ENCODE measurements around the gene NHEJ1. TPM values are rescaled to one million over a fixed set of nuclear protein-coding genes. Genes with fewer than 3 reads are reported as not detected.
A peak's percentile ranks its signal among the peaks of the same experiment; 100 is the strongest.

NHEJ1 gene
- total and polyA plus RNA-seq, 2 of the 13 experiments (the other 11 are each of a cell fraction or from before 2014, with no cell fraction given) = 30.0 to 30.7 TPM

DNA sequence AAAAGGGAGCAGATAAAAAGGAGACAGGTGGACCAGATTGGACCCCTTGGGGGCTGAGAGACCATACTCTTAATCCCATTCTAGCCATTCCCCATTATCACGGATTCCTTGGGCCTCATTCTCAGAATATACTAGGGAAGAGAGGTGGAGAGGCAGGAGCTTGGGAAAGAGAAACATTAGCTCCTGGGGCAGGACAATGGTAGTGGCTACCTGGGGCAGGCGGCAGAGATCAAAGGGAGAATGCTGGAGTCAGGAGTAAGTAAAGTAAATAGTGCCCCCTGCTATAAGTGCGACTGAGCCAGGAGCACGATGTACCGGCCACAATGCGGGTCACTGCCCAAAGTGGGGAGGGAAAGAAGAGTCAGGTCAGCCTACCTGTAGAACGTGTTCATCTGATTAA, 79.5 kb downstream of the NHEJ1 start (continued):
- TF ChIP-seq ZNF547 (CRISPR knock-in tag; IDR thresholded peaks at IDR 0.05) (peak; percentile 34; the same call in 1 of the 2 replicates), ZNF558 (CRISPR knock-in tag; IDR thresholded peaks at IDR 0.05; ENCODE audit: borderline replicate concordance) (no peak), MYC (CRISPR knock-in tag; IDR thresholded peaks at IDR 0.05; ENCODE audit: borderline replicate concordance) (peak; percentile 52; the same call in 1 of the 2 replicates), ZNF501 (CRISPR knock-in tag; IDR thresholded peaks at IDR 0.05) (0 out of 2 replicates have a peak, but pooled peaks have one; percentile 26), AKAP8 (CRISPR knock-in tag; IDR thresholded peaks at IDR 0.05) (no peak), ZNF615 (CRISPR knock-in tag; IDR thresholded peaks at IDR 0.05; ENCODE audit: borderline replicate concordance) (0 out of 2 replicates have a peak, but pooled peaks have one; percentile 51), KLF11 (CRISPR knock-in tag; IDR thresholded peaks at IDR 0.05) (no peak), DMAP1 (CRISPR knock-in tag; IDR thresholded peaks at IDR 0.05) (no peak), ZNF232 (CRISPR knock-in tag; IDR thresholded peaks at IDR 0.05; ENCODE audit: borderline replicate concordance) (no peak), KLF16 (CRISPR knock-in tag; IDR thresholded peaks at IDR 0.05) (no peak), ZNF30 (CRISPR knock-in tag; IDR thresholded peaks at IDR 0.05) (no peak), ZNF333 (CRISPR knock-in tag; IDR thresholded peaks at IDR 0.05; ENCODE audit: borderline replicate concordance) (no peak), PHB2 (IDR thresholded peaks at IDR 0.05; ENCODE audit: partially characterized antibody) (no peak), MTF2 (CRISPR knock-in tag; IDR thresholded peaks at IDR 0.05; ENCODE audit: borderline replicate concordance) (no peak), ZNF839 (CRISPR knock-in tag; IDR thresholded peaks at IDR 0.05; ENCODE audit: borderline replicate concordance) (peak; percentile 65; the same call in 1 of the 2 replicates), ZBED4 (CRISPR knock-in tag; IDR thresholded peaks at IDR 0.05; ENCODE audit: borderline replicate concordance) (peak; percentile 45; the same call in 1 of the 2 replicates), PLRG1 (conservative IDR thresholded peaks at IDR 0.05) (no peak), FOXO1 (CRISPR knock-in tag; IDR thresholded peaks at IDR 0.05) (peak; percentile 55), XRCC5 (optimal IDR thresholded peaks at IDR 0.05; ENCODE audit: low read length) (peak; percentile 16), ZSCAN9 (CRISPR knock-in tag; IDR thresholded peaks at IDR 0.05; ENCODE audit: borderline replicate concordance) (peak; percentile 56; the same call in 1 of the 2 replicates), SIN3B (IDR thresholded peaks at IDR 0.05; ENCODE audit: low read length) (no peak), ZEB1 (IDR thresholded peaks at IDR 0.05; ENCODE audit: insufficient replicate concordance, low read depth) (peak; percentile 98)
- TF ChIP-seq, protein P1, sequence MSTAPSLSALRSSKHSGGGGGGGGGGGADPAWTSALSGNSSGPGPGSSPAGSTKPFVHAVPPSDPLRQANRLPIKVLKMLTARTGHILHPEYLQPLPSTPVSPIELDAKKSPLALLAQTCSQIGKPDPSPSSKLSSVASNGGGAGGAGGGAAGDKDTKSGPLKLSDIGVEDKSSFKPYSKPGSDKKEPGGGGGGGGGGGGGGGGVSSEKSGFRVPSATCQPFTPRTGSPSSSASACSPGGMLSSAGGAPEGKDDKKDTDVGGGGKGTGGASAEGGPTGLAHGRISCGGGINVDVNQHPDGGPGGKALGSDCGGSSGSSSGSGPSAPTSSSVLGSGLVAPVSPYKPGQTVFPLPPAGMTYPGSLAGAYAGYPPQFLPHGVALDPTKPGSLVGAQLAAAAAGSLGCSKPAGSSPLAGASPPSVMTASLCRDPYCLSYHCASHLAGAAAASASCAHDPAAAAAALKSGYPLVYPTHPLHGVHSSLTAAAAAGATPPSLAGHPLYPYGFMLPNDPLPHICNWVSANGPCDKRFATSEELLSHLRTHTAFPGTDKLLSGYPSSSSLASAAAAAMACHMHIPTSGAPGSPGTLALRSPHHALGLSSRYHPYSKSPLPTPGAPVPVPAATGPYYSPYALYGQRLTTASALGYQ (CRISPR knock-in tag; IDR thresholded peaks at IDR 0.05) = peak; percentile 64; the same call in 1 of the 2 replicates
- TF ChIP-seq, protein P2, sequence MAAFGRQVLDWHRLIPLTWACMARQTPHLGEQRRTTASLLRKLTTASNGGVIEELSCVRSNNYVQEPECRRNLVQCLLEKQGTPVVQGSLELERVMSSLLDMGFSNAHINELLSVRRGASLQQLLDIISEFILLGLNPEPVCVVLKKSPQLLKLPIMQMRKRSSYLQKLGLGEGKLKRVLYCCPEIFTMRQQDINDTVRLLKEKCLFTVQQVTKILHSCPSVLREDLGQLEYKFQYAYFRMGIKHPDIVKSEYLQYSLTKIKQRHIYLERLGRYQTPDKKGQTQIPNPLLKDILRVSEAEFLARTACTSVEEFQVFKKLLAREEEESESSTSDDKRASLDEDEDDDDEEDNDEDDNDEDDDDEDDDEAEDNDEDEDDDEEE (CRISPR knock-in tag; IDR thresholded peaks at IDR 0.05) = no peak

Data from HepG2 (cell line).